Calu3 (cell line): ENCODE results near the gene ATOH7. TPM values are rescaled to one million over a fixed set of nuclear protein-coding genes. Genes with fewer than 3 reads are reported as not detected.

ENCODE experiments used
- BruUV-seq: library from RNA; stranded (reverse); fragments of 400-500 nt; replicated peaks from 2 replicates; lab custom pipeline; 2021; lab: Mats Ljungman, UMichigan
- CTCF ChIA-PET: fragments of 300-600 bp; sonication (Branson Sonifier 250); formaldehyde crosslinking; loops from one replicate; lab custom pipeline; 2022; ENCODE audit warnings: antibody characterized with exemption; lab: Charles Lee
- DNase-seq: peaks from one replicate; pipeline ENCODE4 v3.0.0; 2022
- H3K27ac Mint-ChIP-seq: one replicate; pipeline ENCODE4 v1.8.0; 2022; ENCODE audit warnings: mixed read lengths; ENCODE audit not compliant: unreplicated experiment
- H3K27me3 Mint-ChIP-seq: one replicate; pipeline ENCODE4 v1.8.0; 2022; ENCODE audit warnings: mixed read lengths; ENCODE audit not compliant: unreplicated experiment
- H3K36me3 Mint-ChIP-seq: one replicate; pipeline ENCODE4 v1.8.0; 2022; ENCODE audit warnings: mild to moderate bottlenecking, moderate library complexity, mixed read lengths; ENCODE audit not compliant: insufficient read depth, unreplicated experiment
- H3K4me1 Mint-ChIP-seq: one replicate; pipeline ENCODE4 v1.8.0; 2022; ENCODE audit warnings: mild to moderate bottlenecking, low read depth, mixed read lengths; ENCODE audit not compliant: unreplicated experiment
- H3K4me3 Mint-ChIP-seq: one replicate; pipeline ENCODE4 v1.8.0; 2022; ENCODE audit warnings: mild to moderate bottlenecking, low read depth, moderate library complexity, mixed read lengths; ENCODE audit not compliant: unreplicated experiment
- H3K9me3 Mint-ChIP-seq: one replicate; pipeline ENCODE4 v1.8.0; 2022; ENCODE audit warnings: low read depth, mixed read lengths; ENCODE audit not compliant: unreplicated experiment
- CTCF ChIP-seq: fragments of 200-600 bp; IDR thresholded peaks from one replicate; pipeline ENCODE4 v1.8.0; 2022; ENCODE audit warnings: antibody characterized with exemption; ENCODE audit not compliant: unreplicated experiment
- intact Hi-C: fragments of 100-400 bp; cut with micrococcal nuclease; formaldehyde crosslinking; loops from one replicate; pipeline ENCODE4 v1.10.0; 2022; ENCODE audit not compliant: unreplicated experiment
- total RNA-seq: library from RNA; stranded (reverse); gene quantifications from 2 replicates; pipeline ENCODE4 v1.2.3, GENCODE V29; 2022

Gene ATOH7
- total RNA-seq, 1 experiment from 2014 or later = not detected

GRCh38 chr10:68239069-68239468, 7.2 kb upstream of the ATOH7 start:
- H3K27ac Mint-ChIP-seq = no peak overlapping the region
- no peaks in the 10 kb centered on the region for H3K9me3 Mint-ChIP-seq
- H3K4me1 Mint-ChIP-seq = no peaks in the 10 kb centered on the region
- CTCF ChIA-PET = interaction anchor here (0.7 kb wide), 1 partner anchor 20 kb away, joined by 5 read pairs; no protein-coding TSS in a partner anchor
- H3K27me3 Mint-ChIP-seq = peaks cover 18% of the 10 kb centered on the region
- no peak for DNase-seq
- intact Hi-C loops = no loop called here
- H3K4me3 Mint-ChIP-seq = no peak overlapping the region
- TF ChIP-seq CTCF = no peak
- BruUV-seq = no TSS peak
- H3K36me3 Mint-ChIP-seq = no peaks in the 10 kb centered on the region

GRCh38 chr10:68238371-68238770, 6.5 kb upstream of the ATOH7 start:
- no peaks in the 10 kb centered on the region for H3K9me3 Mint-ChIP-seq
- intact Hi-C loops = no loop called here
- CTCF ChIA-PET = interaction anchor here (0.7 kb wide), 1 partner anchor 20 kb away, joined by 5 read pairs; no protein-coding TSS in a partner anchor

GRCh38 chr10:68237173-68237572, 5.3 kb upstream of the ATOH7 start:
- no peak for TF ChIP-seq CTCF
- Mint-ChIP-seq H3K27ac (no peak overlapping the region), H3K36me3 (no peaks in the 10 kb centered on the region), H3K27me3 (peaks cover 32% of the 10 kb centered on the region), H3K9me3 (no peaks in the 10 kb centered on the region), H3K4me1 (peaks cover under 1% of the 10 kb centered on the region), H3K4me3 (no peak overlapping the region)
- DNase-seq = no peak
- CTCF ChIA-PET = no interaction called here
- intact Hi-C loops = no loop called here
- no TSS peak for BruUV-seq

More at GRCh38 chr10:68238371-68238770, 6.5 kb upstream of the ATOH7 start:
- peaks cover 20% of the 10 kb centered on the region for H3K27me3 Mint-ChIP-seq
- no peak overlapping the region for H3K27ac Mint-ChIP-seq
- H3K4me3 Mint-ChIP-seq = no peak overlapping the region
- no TSS peak for BruUV-seq
- no peak for TF ChIP-seq CTCF
- H3K36me3 Mint-ChIP-seq = no peaks in the 10 kb centered on the region
- H3K4me1 Mint-ChIP-seq = no peaks in the 10 kb centered on the region
- DNase-seq = no peak

- Mint-ChIP-seq H3K9me3 (no peaks in the 10 kb centered on the region), H3K27ac (no peak overlapping the region), H3K4me3 (no peak overlapping the region), H3K27me3 (peaks cover 29% of the 10 kb centered on the region), H3K4me1 (peaks cover 8% of the 10 kb centered on the region), H3K36me3 (peaks cover 16% of the 10 kb centered on the region)
- BruUV-seq = no TSS peak
- CTCF ChIA-PET = no interaction called here
- DNase-seq = no peak
- TF ChIP-seq CTCF = no peak
- intact Hi-C loops = no loop called here
Observed at GRCh38 chr10:68235581-68235980, 3.7 kb upstream of the ATOH7 start.
